ENCODE measurements around the gene PRKAR2A.

The PRKAR2A gene

GRCh38 chr3:48707157-48707556 is 140.5 kb downstream of the PRKAR2A start:
- no peak for TF ChIP-seq CTCF (conservative IDR thresholded peaks at IDR 0.05; ENCODE audit: low read depth, low read length)
- H3K4me3 ChIP-seq (ENCODE audit: low read length) = no peak overlapping the region
- no peak for DNase-seq (ENCODE audit: low read depth)

DNA sequence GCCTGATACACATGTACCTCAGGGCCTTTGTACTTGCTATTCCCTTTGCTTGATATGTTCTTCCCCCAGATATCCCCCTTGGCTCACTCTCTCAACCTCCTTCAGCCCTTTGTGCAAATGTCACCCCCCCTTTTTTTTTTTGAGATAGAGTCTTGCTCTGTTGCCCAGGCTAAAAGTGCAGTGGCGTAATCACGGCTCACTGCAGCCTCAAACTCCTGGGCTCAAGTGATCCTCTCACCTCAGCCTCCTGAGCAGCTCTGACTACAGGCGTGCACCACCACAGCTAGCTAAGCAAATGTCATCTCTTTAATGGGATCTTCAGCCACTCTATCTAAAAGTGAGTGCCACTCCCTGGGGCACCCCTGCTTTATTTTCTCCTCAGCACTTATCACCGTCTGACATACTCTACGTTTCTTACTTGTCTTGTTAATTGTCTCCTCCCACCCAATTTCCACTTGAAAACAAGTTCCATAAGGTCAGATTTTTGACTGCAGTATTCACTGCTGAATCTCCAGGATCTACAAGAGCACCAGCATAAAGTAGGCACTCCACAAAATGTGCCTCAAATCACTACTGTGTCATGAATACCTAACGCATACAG is 145.3 kb downstream of the PRKAR2A start:
- no peak for TF ChIP-seq CTCF (conservative IDR thresholded peaks at IDR 0.05; ENCODE audit: low read depth, low read length)
- DNase-seq (ENCODE audit: low read depth) = no peak
- no peak overlapping the region for H3K4me3 ChIP-seq (ENCODE audit: low read length)

GRCh38 chr3:48700731-48701405 is 146.8 kb downstream of the PRKAR2A start:
- DNase-seq (ENCODE audit: low read depth) = no peak
- TF ChIP-seq CTCF (conservative IDR thresholded peaks at IDR 0.05; ENCODE audit: low read depth, low read length) = no peak
- no peak overlapping the region for H3K4me3 ChIP-seq (ENCODE audit: low read length)

- no peak for DNase-seq (ENCODE audit: low read depth)
Measured at GRCh38 chr3:48698891-48699290, 148.8 kb downstream of the PRKAR2A start.

DNA sequence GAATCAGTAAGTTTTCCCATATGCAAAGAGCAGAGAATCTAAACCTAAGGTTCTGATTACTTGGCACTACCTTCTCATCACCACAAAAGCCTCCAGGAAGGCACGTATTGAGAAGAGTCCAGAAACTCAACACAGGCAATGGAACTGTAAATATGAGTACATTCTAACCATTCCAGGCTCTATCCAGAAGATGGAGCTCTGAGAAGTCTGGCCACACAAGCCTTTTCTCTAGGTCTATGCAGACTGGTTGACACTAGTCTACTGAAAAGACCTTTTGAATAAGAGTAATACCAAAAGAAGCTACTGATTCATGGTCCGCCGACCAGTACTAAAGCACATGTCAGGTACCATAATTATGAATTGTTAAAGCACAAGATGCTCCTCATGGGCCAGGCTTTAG is 149.7 kb downstream of the PRKAR2A start:
- DNase-seq (ENCODE audit: low read depth) = no peak
- no peak overlapping the region for H3K4me3 ChIP-seq (ENCODE audit: low read length)
- TF ChIP-seq CTCF (conservative IDR thresholded peaks at IDR 0.05; ENCODE audit: low read depth, low read length) = peak; percentile 2

More at GRCh38 chr3:48698891-48699290, 148.8 kb downstream of the PRKAR2A start:
- no peak for TF ChIP-seq CTCF (conservative IDR thresholded peaks at IDR 0.05; ENCODE audit: low read depth, low read length)
- no peak overlapping the region for H3K4me3 ChIP-seq (ENCODE audit: low read length)

GRCh38 chr3:48696601-48697000 is 151.1 kb downstream of the PRKAR2A start:
- DNase-seq (ENCODE audit: low read depth) = no peak
- no peak for TF ChIP-seq CTCF (conservative IDR thresholded peaks at IDR 0.05; ENCODE audit: low read depth, low read length)

More at GRCh38 chr3:48696601-48697000, 151.1 kb downstream of the PRKAR2A start:
- no peak overlapping the region for H3K4me3 ChIP-seq (ENCODE audit: low read length)
